Measurements from ENCODE around the gene NTNG2. TPM values are rescaled to one million over a fixed set of nuclear protein-coding genes. Genes with fewer than 3 reads are reported as not detected.

The NTNG2 gene
- total RNA-seq, 2 donors from 2014 or later = 0.59 to 1.3 TPM

DNA sequence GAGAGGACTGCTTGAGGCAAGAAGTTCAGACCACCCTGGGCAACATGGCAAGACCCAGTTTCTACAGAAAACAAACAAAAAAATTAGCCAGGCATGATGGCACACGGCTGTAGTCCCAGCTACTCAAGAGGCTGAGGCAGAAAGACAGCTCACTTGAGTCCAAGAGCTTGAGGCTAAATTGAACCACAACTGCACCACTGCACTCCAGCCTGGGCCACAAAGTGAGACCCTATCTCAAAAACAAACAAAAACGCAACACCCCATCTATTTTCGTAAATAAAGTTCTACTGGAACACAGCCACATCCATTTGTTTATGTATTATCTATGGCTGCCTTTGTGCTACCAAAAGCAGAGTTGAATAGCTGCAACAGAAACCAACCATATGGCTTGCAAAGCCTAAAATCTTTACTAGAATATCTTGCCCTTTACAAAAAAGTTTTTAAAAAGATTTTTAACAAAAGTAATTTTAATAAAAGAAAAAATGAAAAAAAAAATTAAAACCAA lies 125.5 kb downstream of the NTNG2 start:
- TF ChIP-seq, protein P1, sequence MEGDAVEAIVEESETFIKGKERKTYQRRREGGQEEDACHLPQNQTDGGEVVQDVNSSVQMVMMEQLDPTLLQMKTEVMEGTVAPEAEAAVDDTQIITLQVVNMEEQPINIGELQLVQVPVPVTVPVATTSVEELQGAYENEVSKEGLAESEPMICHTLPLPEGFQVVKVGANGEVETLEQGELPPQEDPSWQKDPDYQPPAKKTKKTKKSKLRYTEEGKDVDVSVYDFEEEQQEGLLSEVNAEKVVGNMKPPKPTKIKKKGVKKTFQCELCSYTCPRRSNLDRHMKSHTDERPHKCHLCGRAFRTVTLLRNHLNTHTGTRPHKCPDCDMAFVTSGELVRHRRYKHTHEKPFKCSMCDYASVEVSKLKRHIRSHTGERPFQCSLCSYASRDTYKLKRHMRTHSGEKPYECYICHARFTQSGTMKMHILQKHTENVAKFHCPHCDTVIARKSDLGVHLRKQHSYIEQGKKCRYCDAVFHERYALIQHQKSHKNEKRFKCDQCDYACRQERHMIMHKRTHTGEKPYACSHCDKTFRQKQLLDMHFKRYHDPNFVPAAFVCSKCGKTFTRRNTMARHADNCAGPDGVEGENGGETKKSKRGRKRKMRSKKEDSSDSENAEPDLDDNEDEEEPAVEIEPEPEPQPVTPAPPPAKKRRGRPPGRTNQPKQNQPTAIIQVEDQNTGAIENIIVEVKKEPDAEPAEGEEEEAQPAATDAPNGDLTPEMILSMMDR (IDR thresholded peaks at IDR 0.05) = no peak
- Histone ChIP-seq H3K4me3 (no peak overlapping the region), H3K27me3 (no peaks in the 10 kb centered on the region), H3K9ac (ENCODE audit: low read depth in 2 of 2, low read length in 2 of 2) (no peak overlapping the region), H3K36me3 (peaks cover 3% of the 10 kb centered on the region), H3K9me3 (no peaks in the 10 kb centered on the region), H3K4me1 (no peaks in the 10 kb centered on the region), H3K27ac (no peak overlapping the region)
- intact Hi-C loops (cut with DNase I) = loop anchor here (10.0 kb wide), 1 partner anchor 57 kb away; no protein-coding TSS in a partner anchor
- DNase-seq = no peak

DNA sequence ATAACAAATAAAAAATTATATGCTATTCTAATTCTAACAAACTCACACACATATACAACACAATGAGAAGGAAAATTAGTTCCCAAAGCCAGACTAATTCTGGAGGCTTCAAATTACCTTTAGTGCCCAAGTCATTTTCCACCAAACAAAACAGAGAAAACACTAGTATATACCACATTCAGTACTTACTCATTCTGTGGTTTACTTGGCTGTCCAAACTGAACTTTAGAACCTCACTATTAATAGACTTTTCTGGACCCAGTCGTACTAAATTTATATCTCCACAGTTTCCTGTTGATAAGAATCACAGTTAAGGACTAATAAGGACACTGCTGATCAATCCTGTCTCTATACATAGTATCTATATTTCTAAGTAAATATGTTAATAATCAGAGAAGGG lies 126.5 kb downstream of the NTNG2 start:
- Histone ChIP-seq H3K36me3 (peaks cover 3% of the 10 kb centered on the region), H3K27me3 (no peaks in the 10 kb centered on the region), H3K27ac (no peak overlapping the region), H3K4me3 (no peak overlapping the region), H3K9me3 (no peaks in the 10 kb centered on the region), H3K9ac (ENCODE audit: low read depth in 2 of 2, low read length in 2 of 2) (no peak overlapping the region), H3K4me1 (no peaks in the 10 kb centered on the region)
- intact Hi-C loops (cut with DNase I) = loop anchor here (10.0 kb wide), 1 partner anchor 56 kb away; no protein-coding TSS in a partner anchor
- DNase-seq = no peak
- TF ChIP-seq, protein P1 (IDR thresholded peaks at IDR 0.05) = no peak

DNA sequence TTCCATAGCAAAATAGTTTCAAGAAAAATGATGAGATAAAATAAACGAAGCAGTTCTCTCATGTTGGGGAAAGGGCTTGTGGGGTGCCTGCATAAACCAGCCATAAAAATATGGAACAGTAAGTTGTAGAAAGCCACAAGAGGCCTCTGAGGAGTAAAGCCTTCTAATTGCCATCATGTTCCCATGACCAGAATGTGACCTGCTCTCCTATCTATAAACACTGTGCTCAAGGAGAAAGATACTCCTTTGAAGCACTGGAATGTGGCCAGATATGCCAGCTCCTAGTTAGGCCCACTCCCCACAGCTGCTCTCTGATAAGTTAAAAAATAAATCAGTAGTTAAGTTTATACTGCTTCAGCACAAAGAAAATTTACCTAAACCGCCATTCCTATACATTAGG lies 127.1 kb downstream of the NTNG2 start:
- Histone ChIP-seq H3K4me1 (no peaks in the 10 kb centered on the region), H3K4me3 (no peak overlapping the region), H3K9me3 (no peaks in the 10 kb centered on the region), H3K27me3 (no peaks in the 10 kb centered on the region), H3K9ac (ENCODE audit: low read depth in 2 of 2, low read length in 2 of 2) (no peak overlapping the region), H3K36me3 (peaks cover 3% of the 10 kb centered on the region), H3K27ac (no peak overlapping the region)
- DNase-seq = no peak
- TF ChIP-seq, protein P1 (IDR thresholded peaks at IDR 0.05) = no peak
- intact Hi-C loops (cut with DNase I) = loop anchor here (10.0 kb wide), 1 partner anchor 56 kb away; no protein-coding TSS in a partner anchor

DNA sequence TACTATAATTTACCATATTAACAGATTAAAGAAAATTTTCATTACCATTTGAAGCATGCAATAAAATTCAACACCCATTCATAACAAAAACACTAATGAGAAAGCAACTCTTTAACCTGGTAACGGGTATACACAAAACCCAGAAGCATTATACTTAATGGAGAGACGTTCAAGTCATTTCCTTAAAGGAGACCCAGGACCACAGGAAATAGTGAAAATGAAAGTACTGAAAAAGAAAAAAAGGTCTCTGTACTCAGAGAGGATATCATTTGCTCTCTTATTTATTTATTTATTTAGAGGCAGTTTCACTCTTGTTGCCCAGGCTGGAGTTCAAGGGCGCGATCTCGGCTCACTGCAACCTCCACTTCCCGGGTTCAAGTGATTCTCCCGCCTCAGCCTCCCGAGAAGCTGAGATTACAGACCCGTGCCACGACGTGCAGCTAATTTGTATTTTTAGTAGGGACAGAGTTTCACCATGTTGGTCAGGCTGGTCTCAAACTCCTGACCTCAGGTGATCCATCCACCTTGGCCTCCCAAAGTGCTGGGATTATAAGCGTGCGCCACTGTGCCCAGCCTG lies 131.4 kb downstream of the NTNG2 start:
- Histone ChIP-seq H3K9me3 (no peaks in the 10 kb centered on the region), H3K27ac (no peak overlapping the region), H3K4me3 (no peak overlapping the region), H3K36me3 (peaks cover 10% of the 10 kb centered on the region), H3K9ac (ENCODE audit: low read depth in 2 of 2, low read length in 2 of 2) (no peak overlapping the region), H3K27me3 (no peaks in the 10 kb centered on the region), H3K4me1 (no peaks in the 10 kb centered on the region)
- TF ChIP-seq, protein P1 (IDR thresholded peaks at IDR 0.05) = no peak
- intact Hi-C loops (cut with DNase I) = no loop called here
- DNase-seq = no peak

Other genes with a start within 250 kb of the NTNG2 start
- 10 to 100 TPM; 12.0 to 18.8 TPM for gene MED27, start 82.2 kb upstream of the NTNG2 start, total RNA-seq
- gene SETX, start 192.9 kb downstream of the NTNG2 start, total RNA-seq = 10 to 100 TPM; 25.8 to 36.8 TPM
- 10 to 100 TPM; 11.1 to 11.2 TPM for gene TTF1, start 244.8 kb downstream of the NTNG2 start, total RNA-seq
- not detected for gene CFAP77, start 248.2 kb downstream of the NTNG2 start, total RNA-seq